Stomach (tissue), 4 donors: ENCODE results near the gene GPRASP1.

Experiments used
- CTCF ChIP-seq, 7 experiments: fragments of 450-650 bp in 4 of 7; fragments of 200-600 bp in 3 of 7; sonication (generic) in 3 of 7; IDR thresholded peaks; one replicate each; pipeline ENCODE4 v1.5.1; 2016 to 2019; ENCODE audit warnings: antibody characterized with exemption in 7 of 7, control low read depth in 2 of 7, mild to moderate bottlenecking in 1 of 7
- EP300 ChIP-seq: sonication (generic); formaldehyde crosslinking; IDR thresholded peaks from one replicate; pipeline ENCODE4 v1.6.1; 2017; ENCODE audit warnings: antibody characterized with exemption
- POLR2A ChIP-seq, 4 donors: fragments of 450-650 bp; IDR thresholded peaks; one replicate each; pipeline ENCODE4 v1.6.1; 2016; ENCODE audit warnings: antibody characterized with exemption in 4 of 4, control low read depth in 2 of 4, mild to moderate bottlenecking in 1 of 4, moderate library complexity in 1 of 4
- POLR2AphosphoS5 ChIP-seq, 3 donors: sonication (generic); formaldehyde crosslinking; IDR thresholded peaks; one replicate each; pipeline ENCODE4 v1.6.1; 2016; ENCODE audit warnings: antibody characterized with exemption in 3 of 3

DNA sequence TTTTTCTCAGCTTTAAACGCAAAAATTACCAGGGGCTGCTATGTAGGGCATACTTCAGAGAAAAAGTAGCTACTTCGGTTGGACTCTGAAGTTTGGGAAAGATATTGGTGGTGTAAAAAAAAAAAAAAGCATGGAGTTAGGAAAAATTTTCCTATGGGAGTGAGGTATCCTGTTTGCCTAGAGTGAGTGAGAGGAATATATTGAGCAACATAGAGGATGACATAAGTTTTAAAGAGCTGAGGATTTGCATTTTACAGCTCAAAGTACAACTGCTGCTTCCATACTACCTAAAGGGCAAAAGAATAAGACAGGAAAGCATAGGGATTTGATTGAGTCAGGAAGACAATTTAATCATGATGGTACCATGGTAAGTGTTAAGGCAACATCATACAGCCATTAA lies 7.3 kb downstream of the GPRASP1 start:
- TF ChIP-seq CTCF (IDR thresholded peaks at IDR 0.05) (no peak), EP300 (no peak), POLR2AphosphoS5 (IDR thresholded peaks at IDR 0.05) (no peak), POLR2A (IDR thresholded peaks at IDR 0.05) (no peak)
